HEK293 (cell line): ENCODE results near the gene CAPNS1.

Experiments used
- CTCF ChIP-seq: fragments of 450-650 bp; formaldehyde crosslinking; IDR thresholded peaks from 2 replicates; pipeline ENCODE4 v1.5.1; 2016; ENCODE audit warnings: missing biosample characterization, missing genetic modification characterization
- TCF7L2 ChIP-seq: IDR thresholded peaks from 2 replicates; pipeline ENCODE4 v1.6.1; 2011; ENCODE audit warnings: low read depth, mild to moderate bottlenecking, inconsistent platforms, low read length, moderate library complexity, borderline replicate concordance
- ZBTB17 ChIP-seq: fragments of 450-650 bp; formaldehyde crosslinking; IDR thresholded peaks from 2 replicates; pipeline ENCODE4 v1.5.1; 2016; ENCODE audit warnings: missing biosample characterization, missing genetic modification characterization
- ZNF133 ChIP-seq: fragments of 450-650 bp; formaldehyde crosslinking; IDR thresholded peaks from 2 replicates; pipeline ENCODE4 v1.5.1; 2016; ENCODE audit warnings: missing biosample characterization, missing genetic modification characterization
- ZNF157 ChIP-seq: fragments of 450-650 bp; formaldehyde crosslinking; IDR thresholded peaks from 2 replicates; pipeline ENCODE4 v1.5.1; 2016; ENCODE audit warnings: missing biosample characterization, missing genetic modification characterization
- ZNF274 ChIP-seq, 2 experiments: fragments of 200-500 bp in 1 of 2; fragments of 450-650 bp in 1 of 2; sonication (Bioruptor generic) in 1 of 2; formaldehyde crosslinking in 1 of 2; IDR thresholded peaks; 2 replicates each; pipeline versions ENCODE4 v1.5.1 to v1.6.1; 2014 to 2016; ENCODE audit warnings: borderline replicate concordance in 1 of 2, inconsistent platforms in 1 of 2, low read length in 1 of 2, missing biosample characterization in 1 of 2, missing genetic modification characterization in 1 of 2
- ZNF513 ChIP-seq: fragments of 450-650 bp; IDR thresholded peaks from 2 replicates; pipeline ENCODE4 v1.5.1; 2018; ENCODE audit warnings: missing biosample characterization, missing genetic modification characterization
- ZNF645 ChIP-seq: fragments of 450-650 bp; formaldehyde crosslinking; IDR thresholded peaks from 2 replicates; pipeline ENCODE4; 2016; ENCODE audit warnings: missing biosample characterization, missing genetic modification characterization
- ZNF701 ChIP-seq: fragments of 450-650 bp; formaldehyde crosslinking; IDR thresholded peaks from 2 replicates; pipeline ENCODE4 v1.5.1; 2016; ENCODE audit warnings: missing biosample characterization, missing genetic modification characterization
- ZNF747 ChIP-seq: fragments of 450-650 bp; formaldehyde crosslinking; IDR thresholded peaks from 2 replicates; pipeline ENCODE4 v1.5.1; 2016; ENCODE audit warnings: missing biosample characterization, missing genetic modification characterization

- TF ChIP-seq ZNF274 (IDR thresholded peaks at IDR 0.05; ENCODE audit: low read length) (no peak), ZNF274 (tag by site-specific recombination; IDR thresholded peaks at IDR 0.05; ENCODE audit: borderline replicate concordance) (no peak), ZNF645 (tag by site-specific recombination) (no peak), ZNF513 (tag by site-specific recombination) (no peak), ZNF133 (tag by site-specific recombination) (no peak), CTCF (tag by site-specific recombination) (no peak), ZNF747 (tag by site-specific recombination) (no peak), ZNF701 (tag by site-specific recombination) (no peak), ZNF157 (tag by site-specific recombination) (no peak), ZBTB17 (tag by site-specific recombination) (no peak), TCF7L2 (no peak)
These were observed 42.9 kb downstream of the CAPNS1 start for GRCh38 chr19:36182612-36183244.
